Gastroesophageal sphincter (tissue), 3 donors: ENCODE results near the gene FOXP4.

Experiments
- EP300 ChIP-seq: sonication (generic); formaldehyde crosslinking; IDR thresholded peaks from one replicate; pipeline ENCODE4 v1.6.1; 2017; ENCODE audit warnings: antibody characterized with exemption, mild to moderate bottlenecking
- POLR2A ChIP-seq, 2 donors: fragments of 450-650 bp; IDR thresholded peaks; one replicate each; pipeline ENCODE4 v1.6.1; 2017; ENCODE audit warnings: antibody characterized with exemption in 2 of 2, mild to moderate bottlenecking in 2 of 2, moderate library complexity in 1 of 2
- POLR2AphosphoS5 ChIP-seq: sonication (generic); formaldehyde crosslinking; IDR thresholded peaks from one replicate; pipeline ENCODE4 v1.6.1; 2017; ENCODE audit warnings: antibody characterized with exemption
- TF ChIP-seq, protein P1 (sequence below), 4 experiments: fragments of 200-600 bp in 2 of 4; fragments of 450-650 bp in 2 of 4; sonication (generic) in 1 of 4; IDR thresholded peaks; one replicate each; pipeline ENCODE4 v1.5.1; 2017 to 2019; ENCODE audit warnings: antibody characterized with exemption in 4 of 4, mild to moderate bottlenecking in 2 of 4, moderate library complexity in 2 of 4

DNA sequence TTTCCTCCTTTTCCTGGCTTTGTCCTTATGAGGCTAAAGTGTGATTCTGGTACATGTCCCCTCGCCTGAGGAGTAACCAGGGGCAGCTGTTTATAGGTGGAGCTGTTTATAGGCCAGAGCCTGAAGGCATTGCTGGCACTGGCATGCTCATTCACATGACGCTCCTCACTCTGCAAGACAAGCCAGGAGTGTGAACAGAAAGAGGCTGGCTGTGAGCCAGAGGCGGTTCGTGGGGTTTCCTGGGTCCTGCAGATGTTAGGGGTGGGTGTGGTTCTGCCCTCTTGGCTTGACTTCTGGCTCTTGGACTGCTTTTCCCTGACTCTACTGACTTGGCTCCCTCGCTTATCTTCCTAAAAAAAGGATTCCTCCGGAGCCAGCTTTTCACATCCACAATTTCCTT lies 79.3 kb downstream of the FOXP4 start:
- TF ChIP-seq EP300 (no peak), POLR2AphosphoS5 (no peak), POLR2A (IDR thresholded peaks at IDR 0.05) (no peak)
- TF ChIP-seq, protein P1, sequence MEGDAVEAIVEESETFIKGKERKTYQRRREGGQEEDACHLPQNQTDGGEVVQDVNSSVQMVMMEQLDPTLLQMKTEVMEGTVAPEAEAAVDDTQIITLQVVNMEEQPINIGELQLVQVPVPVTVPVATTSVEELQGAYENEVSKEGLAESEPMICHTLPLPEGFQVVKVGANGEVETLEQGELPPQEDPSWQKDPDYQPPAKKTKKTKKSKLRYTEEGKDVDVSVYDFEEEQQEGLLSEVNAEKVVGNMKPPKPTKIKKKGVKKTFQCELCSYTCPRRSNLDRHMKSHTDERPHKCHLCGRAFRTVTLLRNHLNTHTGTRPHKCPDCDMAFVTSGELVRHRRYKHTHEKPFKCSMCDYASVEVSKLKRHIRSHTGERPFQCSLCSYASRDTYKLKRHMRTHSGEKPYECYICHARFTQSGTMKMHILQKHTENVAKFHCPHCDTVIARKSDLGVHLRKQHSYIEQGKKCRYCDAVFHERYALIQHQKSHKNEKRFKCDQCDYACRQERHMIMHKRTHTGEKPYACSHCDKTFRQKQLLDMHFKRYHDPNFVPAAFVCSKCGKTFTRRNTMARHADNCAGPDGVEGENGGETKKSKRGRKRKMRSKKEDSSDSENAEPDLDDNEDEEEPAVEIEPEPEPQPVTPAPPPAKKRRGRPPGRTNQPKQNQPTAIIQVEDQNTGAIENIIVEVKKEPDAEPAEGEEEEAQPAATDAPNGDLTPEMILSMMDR (IDR thresholded peaks at IDR 0.05): no peak
